H1 (cell line): ENCODE results near the gene GPR15. TPM values are rescaled to one million over a fixed set of nuclear protein-coding genes. Genes with fewer than 3 reads are reported as not detected.

ENCODE experiments used
- CTCF ChIA-PET: fragments of 300-600 bp; sonication (Branson Sonifier 250); formaldehyde crosslinking; loops from one replicate; lab custom pipeline; 2021; ENCODE audit not compliant: partially characterized antibody; lab: Charles Lee
- POLR2A ChIA-PET: fragments of 300-600 bp; sonication (Branson Sonifier 250); formaldehyde crosslinking; loops from one replicate; lab custom pipeline; 2021; ENCODE audit warnings: inconsistent platforms; ENCODE audit not compliant: partially characterized antibody; lab: Charles Lee
- DNase-seq, 2 experiments: peaks; one replicate each; pipeline versions ENCODE4 v3.0.0 to v3.0.0-alpha.2; 2010 to 2022; ENCODE audit warnings: low spot score in 2 of 2, low read depth in 1 of 2, mixed read lengths in 1 of 2
- FAIRE-seq: peaks from 2 replicates; lab custom pipeline; 2011; peaks lifted over from hg19 to GRCh38; lab: Jason Lieb, UNC
- H2AFZ ChIP-seq: 2 replicates; pipeline ENCODE4 v1.8.1; 2012; ENCODE audit warnings: low read length, inconsistent platforms
- H2AK5ac ChIP-seq: 2 replicates; pipeline ENCODE4 v1.6.1; 2013; ENCODE audit warnings: low read depth, low read length
- H2BK120ac ChIP-seq: replicated peaks from 2 replicates; pipeline ENCODE3; 2013; ENCODE audit warnings: low read depth, low read length, inconsistent platforms
- H2BK12ac ChIP-seq: 2 replicates; pipeline ENCODE4 v1.6.1; 2013; ENCODE audit warnings: low read depth, low read length
- H2BK15ac ChIP-seq: 2 replicates; pipeline ENCODE4 v1.6.1; 2013; ENCODE audit warnings: low read length
- H2BK20ac ChIP-seq: 2 replicates; pipeline ENCODE4 v1.6.1; 2013; ENCODE audit warnings: low read length
- H2BK5ac ChIP-seq: 2 replicates; pipeline ENCODE4 v1.6.1; 2013; ENCODE audit warnings: low read depth, low read length
- H3K14ac ChIP-seq: 2 replicates; pipeline ENCODE4 v1.6.1; 2013; ENCODE audit warnings: inconsistent platforms; ENCODE audit not compliant: insufficient read length
- H3K18ac ChIP-seq: 2 replicates; pipeline ENCODE4 v1.6.1; 2013; ENCODE audit warnings: low read length; ENCODE audit errors: extremely low read depth
- H3K23ac ChIP-seq: 2 replicates; pipeline ENCODE4 v1.6.1; 2013; ENCODE audit warnings: inconsistent platforms; ENCODE audit not compliant: insufficient read length
- H3K23me2 ChIP-seq: 2 replicates; pipeline ENCODE4 v1.6.1; 2013; ENCODE audit warnings: low read depth, low read length
- H3K27ac ChIP-seq: 2 replicates; pipeline ENCODE4 v1.6.1; 2011; ENCODE audit warnings: low read depth, low read length, inconsistent platforms
- H3K27me3 ChIP-seq, 4 experiments: replicated peaks in 1 of 4; 1 replicate in 1 of 4; 2 replicates in 3 of 4; pipeline versions ENCODE4 v1.6.1 to v1.8.1; 2011 to 2013; ENCODE audit warnings: low read length in 3 of 4, mild to moderate bottlenecking in 3 of 4, inconsistent platforms in 2 of 4, mixed read lengths in 2 of 4, moderate library complexity in 1 of 4; ENCODE audit not compliant: control insufficient read depth in 3 of 4, insufficient read depth in 3 of 4; ENCODE audit errors: extremely low read depth in 1 of 4
- H3K36me3 ChIP-seq, 4 experiments: 2 replicates each; pipeline versions ENCODE4 v1.6.1 to v1.8.1; 2011 to 2013; ENCODE audit warnings: mild to moderate bottlenecking in 4 of 4, low read length in 3 of 4, moderate library complexity in 2 of 4, control low read depth in 1 of 4, inconsistent platforms in 1 of 4; ENCODE audit not compliant: insufficient read depth in 4 of 4, control insufficient read depth in 2 of 4
- H3K4ac ChIP-seq: replicated peaks from 2 replicates; pipeline ENCODE3; 2013; ENCODE audit warnings: low read length, low read depth, mixed read lengths, inconsistent platforms; ENCODE audit not compliant: insufficient read length
- H3K4me1 ChIP-seq, 4 experiments: replicated peaks in 1 of 4; 1 replicate in 1 of 4; 2 replicates in 3 of 4; pipeline versions ENCODE4 v1.6.1 to v1.8.1; 2011 to 2013; ENCODE audit warnings: low read length in 3 of 4, inconsistent platforms in 2 of 4, mixed read lengths in 1 of 4; ENCODE audit not compliant: insufficient read depth in 4 of 4, control insufficient read depth in 3 of 4
- H3K4me2 ChIP-seq, 2 experiments: 2 replicates each; pipeline versions ENCODE4 v1.6.1 to v1.8.1; 2011 to 2013; ENCODE audit warnings: low read depth in 2 of 2, low read length in 2 of 2, control low read depth in 1 of 2, inconsistent platforms in 1 of 2, mild to moderate bottlenecking in 1 of 2; ENCODE audit not compliant: insufficient read depth in 1 of 2
- H3K4me3 ChIP-seq, 4 experiments: fragments of 200-600, 300-600 bp in 1 of 4; sonication (generic), shearing (Covaris generic), sonication (Bioruptor Twin) in 1 of 4; 2 replicates each; pipeline versions ENCODE4 v1.5.1 to v1.8.1; 2011 to 2016; ENCODE audit warnings: low read length in 4 of 4, low read depth in 3 of 4, control low read depth in 2 of 4, inconsistent platforms in 2 of 4, mild to moderate bottlenecking in 2 of 4, mixed read lengths in 1 of 4, moderate library complexity in 1 of 4; ENCODE audit not compliant: insufficient read depth in 2 of 4; ENCODE audit errors: extremely low read depth in 1 of 4
- H3K56ac ChIP-seq: replicated peaks from 2 replicates; pipeline ENCODE3; 2013; ENCODE audit warnings: low read depth, mild to moderate bottlenecking, mixed read lengths, low read length, inconsistent platforms; ENCODE audit not compliant: insufficient read length
- H3K79me1 ChIP-seq: 2 replicates; pipeline ENCODE4 v1.6.1; 2013; ENCODE audit warnings: low read depth, low read length, control low read depth
- H3K79me2 ChIP-seq, 2 experiments: 2 replicates each; pipeline versions ENCODE4 v1.6.1 to v1.8.1; 2012 to 2013; ENCODE audit warnings: low read length in 2 of 2, mild to moderate bottlenecking in 2 of 2, inconsistent platforms in 1 of 2; ENCODE audit not compliant: insufficient read depth in 2 of 2, control insufficient read depth in 1 of 2
- H3K9ac ChIP-seq, 4 experiments: replicated peaks in 1 of 4; 1 replicate in 1 of 4; 2 replicates in 3 of 4; pipeline versions ENCODE4 v1.6.1 to v1.8.1; 2011 to 2013; ENCODE audit warnings: low read depth in 3 of 4, low read length in 3 of 4, control low read depth in 2 of 4, mild to moderate bottlenecking in 2 of 4, moderate library complexity in 2 of 4, inconsistent platforms in 1 of 4; ENCODE audit errors: extremely low read depth in 1 of 4
- H3K9me3 ChIP-seq, 2 experiments: 2 replicates each; pipeline versions ENCODE4 v1.6.1 to v1.8.1; 2012 to 2013; ENCODE audit warnings: mild to moderate bottlenecking in 2 of 2, moderate library complexity in 2 of 2, control low read depth in 1 of 2, inconsistent platforms in 1 of 2, low read depth in 1 of 2, low read length in 1 of 2, mixed read lengths in 1 of 2; ENCODE audit not compliant: insufficient read depth in 2 of 2
- H4K20me1 ChIP-seq, 2 experiments: replicated peaks in 1 of 2; 2 replicates each; pipeline versions ENCODE3 to v1.8.1; 2011 to 2013; ENCODE audit warnings: inconsistent platforms in 2 of 2, low read length in 2 of 2, mild to moderate bottlenecking in 1 of 2; ENCODE audit not compliant: insufficient read depth in 2 of 2, control insufficient read depth in 1 of 2
- H4K5ac ChIP-seq: 2 replicates; pipeline ENCODE4 v1.6.1; 2013; ENCODE audit warnings: low read length, low read depth, mixed read lengths, inconsistent platforms; ENCODE audit not compliant: insufficient read length
- H4K8ac ChIP-seq: 2 replicates; pipeline ENCODE4 v1.8.0; 2013; ENCODE audit warnings: mild to moderate bottlenecking, moderate library complexity, low read length, inconsistent platforms; ENCODE audit not compliant: insufficient read depth; ENCODE audit errors: extremely low read depth
- H4K91ac ChIP-seq: replicated peaks from 2 replicates; pipeline ENCODE3; 2013; ENCODE audit warnings: low read length, mixed read lengths, inconsistent platforms; ENCODE audit not compliant: insufficient read length
- EGR1 ChIP-seq: IDR thresholded peaks from 2 replicates; pipeline ENCODE4 v1.6.1; 2011; ENCODE audit warnings: low read depth, low read length, borderline replicate concordance
- SRF ChIP-seq: IDR thresholded peaks from 2 replicates; pipeline ENCODE4 v1.6.1; 2011; ENCODE audit warnings: mild to moderate bottlenecking, low read depth, low read length, moderate library complexity
- WGBS, 2 experiments: shearing (Covaris generic) in 1 of 2; methylation state at CpG; one replicate each; pipeline versions ENCODE4 v1.1.6 to v1.1.7; 2013 to 2015; ENCODE audit warnings: low lambda C conversion rate in 2 of 2, mixed read lengths in 2 of 2, inconsistent platforms in 1 of 2, low coverage in 1 of 2, missing lambda C conversion rate in 1 of 2; ENCODE audit not compliant: insufficient replicate concordance in 2 of 2, insufficient coverage in 1 of 2, insufficient read length in 1 of 2; ENCODE audit errors: extremely low coverage in 1 of 2, missing lambda C conversion rate in 1 of 2; 5-methylcytosine and 5-hydroxymethylcytosine counted together
- polyA plus RNA-seq, 7 experiments: library from polyadenylated mRNA; depleted of rRNA in 3 of 7; stranded (reverse) in 5 of 7; unstranded in 2 of 7; fragments of >200 nt in 5 of 7; fragments of 200-250 nt in 2 of 7; gene quantifications; 1 replicate in 5 of 7; 2 replicates in 1 of 7; 4 replicates in 1 of 7; pipeline versions ENCODE4 v1.2.1 to v1.2.3, GENCODE V29; 2011 to 2013; ENCODE audit warnings: missing spikeins in 2 of 7, mixed read lengths in 2 of 7
- total RNA-seq: library from RNA; stranded (reverse); fragmentation: NEBNext Ultra II Directional; extraction: Animal tissue kit (Norgen Biotek cat#: 25700); gene quantifications from 2 replicates; pipeline ENCODE4 v1.2.1, GENCODE V29; 2021

GPR15 gene
- total and polyA plus RNA-seq, 2 of the 8 experiments (the other 6 are each of a cell fraction or from before 2014, with no cell fraction given): not detected

- peaks cover 2% of the 10 kb centered on the region; the same call in 1 of the 2 replicates for H3K23me2 ChIP-seq
- CTCF ChIA-PET: interaction anchor here (0.6 to 1.6 kb wide), 15 partner anchors 8 to 607 kb away, joined by 3 to 5 read pairs (median 3); no protein-coding TSS in a partner anchor
- H3K18ac ChIP-seq: no peak overlapping the region
- no peak overlapping the region for H3K23ac ChIP-seq
- no peak overlapping the region for H3K4ac ChIP-seq
- H4K8ac ChIP-seq: no peak overlapping the region
- H4K5ac ChIP-seq: no peak overlapping the region
- H3K56ac ChIP-seq: no peak overlapping the region
- no peak overlapping the region for H3K27ac ChIP-seq
- H3K36me3 ChIP-seq: peaks cover 0 to 16% (median 7%) of the 10 kb centered on the region in 4 experiments; a peak in 3 of 8 replicates
- POLR2A ChIA-PET: no interaction called here
- H3K27me3 ChIP-seq: no peaks in the 10 kb centered on the region
- DNase-seq (no peak), FAIRE-seq (no peak)
- H4K91ac ChIP-seq: no peak overlapping the region
- H3K9me3 ChIP-seq: no peaks in the 10 kb centered on the region
- H2BK15ac ChIP-seq: no peak overlapping the region
- no peak overlapping the region for H3K4me3 ChIP-seq
- H2BK5ac ChIP-seq: no peak overlapping the region
- H4K20me1 ChIP-seq: no peaks in the 10 kb centered on the region
- H3K9ac ChIP-seq: no peak overlapping the region
- H3K4me2 ChIP-seq: no peak overlapping the region
- no peak overlapping the region for H2AK5ac ChIP-seq
- no peak overlapping the region for H2BK12ac ChIP-seq
- no peak overlapping the region for H2BK120ac ChIP-seq
- no peaks in the 10 kb centered on the region for H3K4me1 ChIP-seq
- no peaks in the 10 kb centered on the region for H3K79me1 ChIP-seq
- no peak overlapping the region for H2AFZ ChIP-seq
- TF ChIP-seq EGR1 (no peak), SRF (no peak)
- no peaks in the 10 kb centered on the region for H3K79me2 ChIP-seq
- 89% methylated on average over 6 of the region's 6 CpGs; no CpG with 5 or more reads in 1 of the 2 experiments for WGBS, 2 experiments
- H3K14ac ChIP-seq: no peak overlapping the region
- H2BK20ac ChIP-seq: no peak overlapping the region
These were observed 42.4 kb downstream of the GPR15 start for GRCh38 chr3:98574132-98574531.
